Kidney epithelial cell (primary cell): ENCODE measurements around the gene FNDC7. TPM values are rescaled to one million over a fixed set of nuclear protein-coding genes. Genes with fewer than 3 reads are reported as not detected.
"Not testable (repeated sequence)": the region's sequence is repeated elsewhere in the genome, so short reads cannot be mapped to it uniquely, and the experiment has no call there.

Experiments
- DNase-seq: peaks from one replicate; pipeline ENCODE4 v3.0.0-alpha.2; 2010; ENCODE audit warnings: low read depth
- H3K27me3 ChIP-seq: 2 replicates; pipeline ENCODE4 v1.6.0; 2011; ENCODE audit warnings: low read length; ENCODE audit not compliant: control insufficient read depth, insufficient read depth
- H3K36me3 ChIP-seq: 2 replicates; pipeline ENCODE4 v1.5.1; 2011; ENCODE audit warnings: low read length; ENCODE audit not compliant: control insufficient read depth, insufficient read depth
- H3K4me3 ChIP-seq: 2 replicates; pipeline ENCODE4 v1.5.1; 2011; ENCODE audit warnings: low read depth, mild to moderate bottlenecking, control low read depth, low read length
- total RNA-seq: library from RNA; depleted of rRNA; stranded (reverse); fragments of >200 nt; gene quantifications from 2 replicates; pipeline ENCODE4 v1.2.3, GENCODE V29; 2015
- TF ChIP-seq, protein P1 (sequence below): IDR thresholded peaks from 2 replicates; pipeline ENCODE4 v1.5.1; 2011; ENCODE audit warnings: mild to moderate bottlenecking, moderate library complexity, low read length, control low read depth, inconsistent platforms; ENCODE audit not compliant: insufficient read depth, poor library complexity, severe bottlenecking

The FNDC7 gene
- total RNA-seq, 1 donor from 2014 or later: not detected

DNA sequence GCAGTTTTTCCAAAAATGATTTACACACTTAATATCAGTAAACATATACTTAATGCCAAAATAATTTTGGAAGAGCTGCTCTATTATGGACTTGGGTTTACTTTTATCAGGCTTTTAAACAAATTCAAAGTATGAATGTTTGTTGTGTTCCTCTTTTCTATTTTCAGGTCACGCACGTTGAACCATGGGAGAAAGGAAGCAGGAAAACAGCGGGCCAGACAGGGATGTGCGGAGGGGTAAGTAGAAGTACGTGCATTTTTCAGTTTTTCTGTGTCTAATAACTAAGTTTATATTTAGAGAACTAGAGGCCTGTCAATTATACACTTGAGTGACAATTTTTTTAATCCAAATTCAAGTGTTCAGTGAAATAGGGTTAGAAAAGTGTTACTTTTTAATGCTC, 17.2 kb upstream of the FNDC7 start:
- Histone ChIP-seq H3K36me3 (peaks cover 1% of the 10 kb centered on the region), H3K4me3 (no peak overlapping the region), H3K27me3 (no peaks in the 10 kb centered on the region)
- TF ChIP-seq, protein P1, sequence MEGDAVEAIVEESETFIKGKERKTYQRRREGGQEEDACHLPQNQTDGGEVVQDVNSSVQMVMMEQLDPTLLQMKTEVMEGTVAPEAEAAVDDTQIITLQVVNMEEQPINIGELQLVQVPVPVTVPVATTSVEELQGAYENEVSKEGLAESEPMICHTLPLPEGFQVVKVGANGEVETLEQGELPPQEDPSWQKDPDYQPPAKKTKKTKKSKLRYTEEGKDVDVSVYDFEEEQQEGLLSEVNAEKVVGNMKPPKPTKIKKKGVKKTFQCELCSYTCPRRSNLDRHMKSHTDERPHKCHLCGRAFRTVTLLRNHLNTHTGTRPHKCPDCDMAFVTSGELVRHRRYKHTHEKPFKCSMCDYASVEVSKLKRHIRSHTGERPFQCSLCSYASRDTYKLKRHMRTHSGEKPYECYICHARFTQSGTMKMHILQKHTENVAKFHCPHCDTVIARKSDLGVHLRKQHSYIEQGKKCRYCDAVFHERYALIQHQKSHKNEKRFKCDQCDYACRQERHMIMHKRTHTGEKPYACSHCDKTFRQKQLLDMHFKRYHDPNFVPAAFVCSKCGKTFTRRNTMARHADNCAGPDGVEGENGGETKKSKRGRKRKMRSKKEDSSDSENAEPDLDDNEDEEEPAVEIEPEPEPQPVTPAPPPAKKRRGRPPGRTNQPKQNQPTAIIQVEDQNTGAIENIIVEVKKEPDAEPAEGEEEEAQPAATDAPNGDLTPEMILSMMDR: no peak
- DNase-seq: no peak

DNA sequence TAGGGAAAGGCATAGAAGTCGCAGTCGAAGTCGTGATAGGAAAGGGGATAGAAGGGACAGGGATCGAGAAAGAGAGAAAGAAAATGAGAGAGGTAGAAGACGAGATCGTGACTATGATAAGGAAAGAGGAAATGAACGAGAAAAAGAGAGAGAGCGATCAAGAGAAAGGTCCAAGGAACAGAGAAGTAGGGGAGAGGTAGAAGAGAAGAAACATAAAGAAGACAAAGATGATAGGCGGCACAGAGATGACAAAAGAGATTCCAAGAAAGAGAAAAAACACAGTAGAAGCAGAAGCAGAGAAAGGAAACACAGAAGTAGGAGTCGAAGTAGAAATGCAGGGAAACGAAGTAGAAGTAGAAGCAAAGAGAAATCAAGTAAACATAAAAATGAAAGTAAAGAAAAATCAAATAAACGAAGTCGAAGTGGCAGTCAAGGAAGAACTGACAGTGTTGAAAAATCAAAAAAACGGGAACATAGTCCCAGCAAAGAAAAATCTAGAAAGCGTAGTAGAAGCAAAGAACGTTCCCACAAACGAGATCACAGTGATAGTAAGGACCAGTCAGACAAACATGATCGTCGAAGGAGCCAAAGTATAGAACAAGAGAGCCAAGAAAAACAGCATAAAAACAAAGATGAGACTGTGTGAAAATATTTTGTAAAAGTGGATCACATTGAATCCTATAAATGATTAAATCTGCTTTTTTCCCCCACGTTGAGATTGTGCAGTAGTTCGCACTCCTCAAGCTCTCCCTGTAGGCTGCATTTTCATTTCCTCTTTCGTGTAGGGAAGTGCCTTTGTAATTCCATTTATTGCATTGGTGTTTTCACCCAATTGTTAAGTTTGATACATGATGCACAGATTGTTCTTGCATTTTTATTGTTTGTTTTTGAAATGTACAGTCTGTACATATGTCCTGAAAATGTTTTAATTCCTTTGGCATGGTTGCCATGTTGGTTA, 13.1 kb upstream of the FNDC7 start:
- Histone ChIP-seq H3K36me3 (peaks cover 1% of the 10 kb centered on the region), H3K4me3 (no peak overlapping the region), H3K27me3 (no peaks in the 10 kb centered on the region)
- TF ChIP-seq, protein P1: no peak
- DNase-seq: no peak

DNA sequence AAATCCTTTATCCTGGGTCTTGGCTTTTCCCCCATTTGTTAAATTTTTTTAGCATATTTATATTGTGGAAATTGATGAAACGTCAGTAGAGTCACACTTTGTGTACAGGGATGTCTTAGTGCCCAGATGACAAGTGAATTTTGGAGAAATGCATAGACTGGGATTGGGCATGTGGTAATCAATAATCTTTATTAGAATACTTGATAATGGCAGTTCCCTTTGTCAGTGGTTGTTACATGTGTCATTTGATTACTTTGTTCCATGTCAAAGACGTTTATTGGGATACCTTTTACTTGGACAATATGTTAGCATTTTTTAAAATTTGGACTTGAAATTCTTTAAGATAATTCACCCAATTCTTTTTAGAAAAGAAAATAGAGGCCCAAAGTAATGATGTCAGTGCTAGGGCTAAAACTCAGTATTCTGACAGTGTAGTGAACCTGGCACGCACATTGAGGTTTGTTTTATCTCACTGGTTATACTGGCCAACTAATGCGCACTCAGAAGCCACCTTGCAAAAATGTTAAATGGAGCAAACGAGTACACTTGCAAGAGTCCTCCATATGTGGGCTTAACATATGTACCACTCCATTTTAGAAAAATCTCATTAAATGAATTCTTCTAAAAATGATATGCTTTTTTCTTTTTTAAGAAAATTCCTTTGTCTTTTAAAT, 11.4 kb upstream of the FNDC7 start:
- H3K4me3 ChIP-seq: no peak overlapping the region
- TF ChIP-seq, protein P1: no peak
- no peaks in the 10 kb centered on the region for H3K27me3 ChIP-seq
- DNase-seq: no peak
- H3K36me3 ChIP-seq: peaks cover 1% of the 10 kb centered on the region

DNA sequence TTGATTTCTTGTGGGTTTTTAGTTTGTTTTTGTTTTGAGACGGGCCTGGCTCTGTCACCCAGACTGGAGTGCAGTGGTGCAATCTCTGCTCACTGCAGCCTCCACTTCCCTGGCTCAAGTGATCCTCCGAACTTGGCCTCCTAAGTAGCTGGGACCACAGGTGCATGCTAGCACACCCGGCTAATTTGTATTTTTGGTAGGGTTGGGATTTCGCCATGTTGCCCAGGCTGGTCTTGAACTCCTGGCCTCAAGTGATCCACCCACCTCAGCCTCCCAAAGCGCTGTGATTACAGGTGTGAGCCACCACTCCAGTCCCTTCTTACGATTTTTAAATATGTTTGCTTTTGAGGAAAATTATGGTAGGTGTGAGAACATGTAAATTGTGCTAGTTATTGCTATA, 10.6 kb upstream of the FNDC7 start:
- not testable (repeated sequence) for H3K36me3 ChIP-seq, DNase-seq, H3K27me3 ChIP-seq, H3K4me3 ChIP-seq

DNA sequence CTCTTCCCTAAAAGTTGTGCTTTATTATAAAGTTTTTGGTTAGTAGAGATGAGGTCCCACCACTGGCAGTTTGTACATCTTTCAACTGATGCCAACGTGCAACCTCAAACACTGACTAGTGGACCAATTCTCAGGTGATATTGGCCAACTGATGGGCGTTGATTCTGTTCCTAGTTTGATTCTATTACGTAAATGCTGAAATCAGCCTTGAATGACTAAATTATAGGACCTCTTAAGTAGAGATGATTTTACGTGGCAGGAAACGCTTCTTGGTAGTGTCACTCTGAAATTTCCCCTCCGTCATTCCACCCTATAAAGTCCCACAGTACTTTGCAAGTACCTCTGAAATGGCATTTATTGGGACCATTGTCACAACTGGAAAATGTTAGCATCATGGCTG, 8.8 kb upstream of the FNDC7 start:
- Histone ChIP-seq H3K4me3 (no peak overlapping the region), H3K27me3 (no peaks in the 10 kb centered on the region), H3K36me3 (peaks cover 1% of the 10 kb centered on the region)
- DNase-seq: no peak
- TF ChIP-seq, protein P1: no peak

DNA sequence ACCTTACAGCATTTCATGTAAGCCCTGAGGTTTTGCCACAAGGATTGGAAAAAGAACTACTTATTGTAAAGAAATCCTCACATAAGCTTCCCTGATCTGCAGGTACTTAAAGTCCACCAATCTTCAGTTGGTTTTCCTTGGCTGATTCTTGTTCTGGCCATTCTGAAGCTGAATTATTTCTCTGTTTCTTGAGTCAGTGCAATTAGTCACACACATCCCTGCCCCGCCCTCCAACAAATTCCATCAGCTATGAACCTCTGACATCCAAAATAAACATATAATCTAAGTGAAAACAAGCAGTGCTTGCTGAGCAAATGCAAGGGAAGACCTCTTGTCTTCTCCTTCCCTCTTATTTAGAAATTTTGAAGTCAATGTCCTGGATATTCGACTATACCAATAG, 8.2 kb upstream of the FNDC7 start:
- Histone ChIP-seq H3K4me3 (no peak overlapping the region), H3K36me3 (no peaks in the 10 kb centered on the region), H3K27me3 (no peaks in the 10 kb centered on the region)
- TF ChIP-seq, protein P1: no peak
- no peak for DNase-seq
